OCI-LY7 (cell line): ENCODE measurements around the gene TRIB2. TPM values are rescaled to one million over a fixed set of nuclear protein-coding genes. Genes with fewer than 3 reads are reported as not detected.

Experiments used
- BruUV-seq: library from RNA; stranded (reverse); fragments of 400-500 nt; replicated peaks from 2 replicates; lab custom pipeline; 2021; lab: Mats Ljungman, UMichigan
- CTCF ChIA-PET: fragments of 300-600 bp; sonication (Branson Sonifier 250); formaldehyde crosslinking; loops from one replicate; lab custom pipeline; 2022; ENCODE audit warnings: antibody characterized with exemption; ENCODE audit not compliant: unreplicated experiment; lab: Charles Lee
- POLR2A ChIA-PET: fragments of 300-600 bp; sonication (Branson Sonifier 250); formaldehyde crosslinking; loops from one replicate; lab custom pipeline; 2022; ENCODE audit warnings: antibody characterized with exemption; lab: Charles Lee
- DNase-seq: peaks from one replicate; pipeline ENCODE4 v3.0.0-alpha.2; 2015; ENCODE audit warnings: low spot score
- H2AFZ ChIP-seq: fragments of 200-600 bp; sonication (generic), shearing (Covaris generic); 2 replicates; pipeline ENCODE4 v1.6.1; 2014; ENCODE audit warnings: mild to moderate bottlenecking, antibody characterized with exemption, low read length, moderate library complexity
- H3K27ac ChIP-seq: fragments of 200-600 bp; sonication (generic); 2 replicates; pipeline ENCODE4 v1.5.1; 2014; ENCODE audit warnings: mixed run types, low read depth, mild to moderate bottlenecking, moderate library complexity, low read length, inconsistent platforms; ENCODE audit not compliant: poor library complexity, severe bottlenecking
- H3K36me3 ChIP-seq: fragments of 200-600 bp; sonication (generic); 2 replicates; pipeline ENCODE4 v1.6.1; 2014; ENCODE audit warnings: mild to moderate bottlenecking, antibody characterized with exemption, low read length, moderate library complexity, mixed read lengths; ENCODE audit not compliant: insufficient read depth
- H3K4me1 ChIP-seq: fragments of 200-600 bp; sonication (generic); 2 replicates; pipeline ENCODE4 v1.5.1; 2014; ENCODE audit warnings: mild to moderate bottlenecking, low read length; ENCODE audit not compliant: insufficient read depth, poor library complexity, severe bottlenecking
- H3K4me2 ChIP-seq: fragments of 200-600 bp; sonication (generic); 2 replicates; pipeline ENCODE4 v1.6.1; 2014; ENCODE audit warnings: mild to moderate bottlenecking, low read length
- H3K4me3 ChIP-seq: fragments of 200-600 bp; sonication (generic); 2 replicates; pipeline ENCODE4 v1.5.1; 2014; ENCODE audit warnings: mild to moderate bottlenecking, low read depth, low read length; ENCODE audit not compliant: poor library complexity, severe bottlenecking
- H3K79me2 ChIP-seq: fragments of 200-600 bp; sonication (generic); 2 replicates; pipeline ENCODE4 v1.6.1; 2016; ENCODE audit warnings: low read depth, mild to moderate bottlenecking, low read length, moderate library complexity, mixed read lengths; ENCODE audit not compliant: insufficient read depth
- H3K9me2 ChIP-seq: fragments of 200-600 bp; sonication (generic); 2 replicates; pipeline ENCODE4 v1.6.1; 2016; ENCODE audit warnings: mild to moderate bottlenecking, low read length, mixed read lengths; ENCODE audit not compliant: insufficient read depth
- H3K9me3 ChIP-seq: fragments of 200-600 bp; sonication (generic); 2 replicates; pipeline ENCODE4 v1.6.1; 2014; ENCODE audit warnings: mild to moderate bottlenecking, mixed run types, low read length, mixed read lengths
- H4K20me1 ChIP-seq: fragments of 200-600 bp; sonication (generic); 2 replicates; pipeline ENCODE4 v1.6.1; 2014; ENCODE audit warnings: mild to moderate bottlenecking, antibody characterized with exemption, low read length, moderate library complexity, mixed read lengths; ENCODE audit not compliant: insufficient read depth
- CTCF ChIP-seq: fragments of 200-600 bp; sonication (generic); conservative IDR thresholded peaks from 2 replicates; pipeline ENCODE4 v1.5.1; 2014; ENCODE audit warnings: mild to moderate bottlenecking, antibody characterized with exemption, low read length, moderate library complexity, mixed read lengths
- EZH2phosphoT487 ChIP-seq: fragments of 200-600 bp; sonication (generic); IDR thresholded peaks from 2 replicates; pipeline ENCODE4 v1.6.1; 2018; ENCODE audit warnings: low read depth, borderline replicate concordance, mild to moderate bottlenecking, mixed run types, antibody characterized with exemption, low read length, moderate library complexity, mixed read lengths
- intact Hi-C: fragments of 100-400 bp; cut with micrococcal nuclease; formaldehyde crosslinking; loops from one replicate; pipeline ENCODE4 v1.10.0; 2022; ENCODE audit not compliant: unreplicated experiment
- total RNA-seq, 2 experiments: library from RNA; depleted of rRNA in 1 of 2; stranded (reverse); fragments of >200 nt in 1 of 2; shearing (Covaris generic) in 1 of 2; gene quantifications; 2 replicates each; pipeline ENCODE4 v1.2.3, GENCODE V29; 2014 to 2022

The TRIB2 gene
- total RNA-seq, 2 experiments from 2014 or later, result 18.8 to 26.0 TPM

- ChIA-PET POLR2A (interaction anchor here (0.7 to 1.6 kb wide), 10 partner anchors 8 to 962 kb away, joined by 3 to 7 read pairs (median 3); no protein-coding TSS in a partner anchor), CTCF (interaction anchor here (0.6 to 3.2 kb wide), 2 partner anchors 11 to 376 kb away, joined by 3 to 17 read pairs; no protein-coding TSS in a partner anchor)
- intact Hi-C loops, result loop anchor here (1.0 to 5.0 kb wide), 11 partner anchors 100 to 970 kb away; partner anchors contain the start of gene LPIN1
- Histone ChIP-seq H3K36me3 (no peaks in the 10 kb centered on the region), H3K9me3 (no peaks in the 10 kb centered on the region), H3K4me2 (peak overlapping the region; percentile 99), H3K27ac (no peak overlapping the region), H3K79me2 (no peaks in the 10 kb centered on the region; the same call in 1 of the 2 replicates), H4K20me1 (0 out of 2 replicates have a peak, but pooled peaks cover 5% of the 10 kb centered on the region), H2AFZ (peak overlapping the region; percentile 92), H3K9me2 (no peaks in the 10 kb centered on the region), H3K4me3 (peak overlapping the region; percentile 81), H3K4me1 (peaks cover 43% of the 10 kb centered on the region)
- peak; percentile 70 for DNase-seq
- BruUV-seq, result no TSS peak
- TF ChIP-seq CTCF (peak; percentile 77), EZH2phosphoT487 (no peak)
These were observed 667 bp downstream of the TRIB2 start for GRCh38 chr2:12717191-12718014.

GRCh38 chr2:12718015-12718671, 1.4 kb downstream of the TRIB2 start:
- Histone ChIP-seq H3K4me3 (peak overlapping the region; percentile 81), H3K9me3 (no peaks in the 10 kb centered on the region), H2AFZ (peak overlapping the region; percentile 92; the same call in 1 of the 2 replicates), H3K4me2 (peak overlapping the region; percentile 99), H4K20me1 (0 out of 2 replicates have a peak, but pooled peaks cover 5% of the 10 kb centered on the region), H3K79me2 (no peaks in the 10 kb centered on the region; the same call in 1 of the 2 replicates), H3K4me1 (peaks cover 43% of the 10 kb centered on the region), H3K36me3 (no peaks in the 10 kb centered on the region), H3K9me2 (no peaks in the 10 kb centered on the region), H3K27ac (no peak overlapping the region)
- ChIA-PET CTCF (interaction anchor here (0.6 to 3.2 kb wide), 2 partner anchors 11 to 376 kb away, joined by 3 to 17 read pairs; no protein-coding TSS in a partner anchor), POLR2A (interaction anchor here (0.7 to 1.6 kb wide), 4 partner anchors 9 to 673 kb away, joined by 3 to 7 read pairs (median 4); no protein-coding TSS in a partner anchor)
- TF ChIP-seq CTCF (no peak), EZH2phosphoT487 (peak; percentile 85; the same call in 1 of the 2 replicates)
- DNase-seq, result peak; percentile 27
- intact Hi-C loops, result loop anchor here (5.0 kb wide), 5 partner anchors 101 to 971 kb away; partner anchors contain the start of gene LPIN1
- BruUV-seq, result TSS peak; percentile 47
